Measurements from ENCODE around the gene DSCAM.

Gene DSCAM

GRCh38 chr21:40021558-40022351 lies 825.2 kb downstream of the DSCAM start:
- no peak for DNase-seq

DNA sequence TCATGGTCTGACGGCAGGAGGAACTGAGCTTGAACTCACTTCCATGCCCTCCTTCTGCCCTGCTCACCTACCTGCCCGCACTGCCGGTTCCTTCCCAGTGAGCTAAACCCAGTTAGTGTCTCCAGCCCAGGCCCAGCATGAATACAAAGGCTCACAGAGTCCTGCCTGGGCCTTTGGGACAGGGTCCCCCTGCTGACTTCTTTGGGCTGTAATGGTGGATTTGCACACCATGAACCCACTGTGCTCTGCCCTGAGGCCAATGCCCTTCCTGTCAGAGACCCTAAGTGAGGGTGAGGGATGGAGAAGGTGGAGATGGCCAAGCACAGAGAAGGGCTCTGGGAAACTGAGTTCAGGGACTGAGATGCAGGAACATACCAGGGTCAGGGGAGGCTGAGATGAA lies 826.3 kb downstream of the DSCAM start:
- no peak for DNase-seq

- DNase-seq: no peak
Observed at GRCh38 chr21:40018871-40019475, 828.0 kb downstream of the DSCAM start.

DNA sequence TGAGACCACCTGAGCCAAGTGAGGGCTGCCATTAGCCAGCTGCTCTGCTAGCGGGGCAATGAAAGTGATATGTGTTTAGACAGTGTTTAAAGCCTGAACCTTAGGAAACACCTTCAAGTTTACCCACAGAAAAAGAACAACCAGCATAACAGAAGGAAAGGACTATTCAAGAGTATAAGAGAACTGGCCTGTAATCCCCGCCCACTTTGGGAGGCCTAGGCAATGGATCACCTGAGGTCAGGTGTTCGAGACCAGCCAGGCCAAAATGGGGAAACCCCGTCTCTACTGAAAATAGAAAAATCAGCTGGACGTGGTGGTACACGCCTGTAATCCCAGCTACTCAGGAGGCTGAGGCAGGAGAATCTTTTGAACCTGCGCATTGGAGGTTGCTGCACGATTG lies 830.3 kb downstream of the DSCAM start:
- no peak for DNase-seq

GRCh38 chr21:40016234-40016633 lies 830.7 kb downstream of the DSCAM start:
- DNase-seq: no peak

DNA sequence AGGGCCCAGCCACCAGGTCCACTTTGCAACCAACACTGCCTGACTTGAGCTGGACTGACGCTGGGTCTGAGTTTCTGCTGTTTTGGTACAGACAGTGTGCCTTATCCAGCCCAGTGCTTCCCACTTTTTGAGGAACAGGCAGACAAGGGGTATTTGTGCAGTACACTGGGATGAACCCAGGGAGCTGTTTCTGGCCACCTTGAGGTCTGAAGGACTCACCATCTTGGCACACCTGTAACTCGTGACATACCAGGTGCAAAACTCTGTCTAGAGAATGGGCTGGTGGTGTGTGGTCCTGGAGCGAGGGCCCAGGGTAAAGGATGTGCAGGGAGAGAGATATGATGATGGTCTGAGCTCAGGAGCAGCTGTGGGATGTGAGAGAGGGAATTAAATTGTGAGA lies 831.1 kb downstream of the DSCAM start:
- no peak for DNase-seq

GRCh38 chr21:40014394-40014793 lies 832.6 kb downstream of the DSCAM start:
- no peak for DNase-seq

DNA sequence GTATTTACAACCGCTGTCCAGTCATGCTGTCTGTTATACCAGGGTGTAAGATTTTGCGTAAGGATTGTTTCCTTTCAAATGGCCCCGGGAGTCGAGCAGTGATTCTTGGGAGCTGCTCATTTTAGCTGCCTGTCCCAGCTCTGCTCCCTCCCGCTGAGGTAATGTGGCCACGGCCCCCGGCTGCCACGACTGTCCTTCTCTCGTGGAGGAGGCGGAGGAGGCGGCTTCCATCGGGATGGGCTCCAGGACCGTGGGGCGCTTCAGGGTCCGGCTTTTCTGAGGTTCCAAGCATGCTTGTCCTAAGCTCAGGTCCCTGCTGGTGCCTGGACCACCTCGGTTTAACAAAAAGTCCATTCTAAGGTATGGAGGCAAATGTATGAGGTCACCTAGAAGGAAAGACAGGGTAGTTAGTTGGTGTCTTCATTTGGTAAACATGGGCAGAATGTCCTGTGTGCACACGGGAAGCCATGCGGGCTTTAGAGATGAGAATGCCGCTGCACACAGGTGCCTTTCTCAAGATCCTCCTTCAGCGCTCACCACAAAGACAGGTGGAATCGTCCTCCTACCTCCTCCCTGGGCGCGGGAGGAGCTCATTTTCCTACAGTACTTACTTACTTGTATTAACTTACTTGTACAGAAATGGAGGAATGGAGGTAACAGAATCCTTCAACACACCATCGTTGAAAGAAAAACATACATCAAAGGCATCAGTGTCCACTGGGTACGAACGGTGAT lies 833.8 kb downstream of the DSCAM start:
- DNase-seq: no peak

GRCh38 chr21:40011371-40011770 lies 835.6 kb downstream of the DSCAM start:
- no peak for DNase-seq

- no peak for DNase-seq
Observed at GRCh38 chr21:40002978-40003377, 844.0 kb downstream of the DSCAM start.

DNA sequence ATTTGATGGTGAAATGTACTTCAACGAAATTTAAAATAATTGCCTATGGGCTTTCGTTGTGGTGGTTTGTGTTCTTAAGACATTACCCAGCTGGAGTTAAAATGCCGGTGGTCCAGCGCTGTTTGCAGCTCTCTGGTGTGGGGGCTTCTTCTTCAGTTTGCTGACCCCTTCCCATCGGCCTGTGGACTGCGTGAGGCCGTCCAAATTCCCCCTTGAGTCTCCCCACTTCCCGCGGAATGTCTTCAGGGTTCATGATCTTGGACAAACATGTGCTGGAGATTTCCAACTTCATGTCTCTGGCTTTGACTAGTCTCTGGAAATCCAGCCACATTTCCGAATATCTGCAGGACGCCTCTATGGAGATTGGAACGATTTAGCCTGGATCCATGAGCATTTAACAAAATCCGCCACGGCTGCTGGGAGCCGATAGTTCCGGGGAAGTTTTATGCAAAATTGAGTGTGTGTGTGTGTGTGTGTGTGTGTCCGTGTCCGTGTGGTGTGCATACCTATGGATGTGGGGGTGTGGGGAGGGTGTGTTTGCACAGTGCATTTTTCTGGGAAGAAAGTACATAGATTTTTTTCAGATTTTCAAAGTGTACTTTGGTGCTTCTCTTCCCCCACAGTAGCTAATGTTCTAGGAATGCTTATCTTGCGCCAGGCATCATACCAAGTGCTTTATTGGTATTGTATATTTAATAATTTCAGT lies 862.5 kb downstream of the DSCAM start:
- no peak for DNase-seq

- no peak for DNase-seq
Observed at GRCh38 chr21:39980241-39980820, 866.6 kb downstream of the DSCAM start.

- no peak for DNase-seq
Observed at GRCh38 chr21:39979321-39979720, 867.6 kb downstream of the DSCAM start.

- DNase-seq: no peak
Observed at GRCh38 chr21:39976800-39977199, 870.2 kb downstream of the DSCAM start.

DNA sequence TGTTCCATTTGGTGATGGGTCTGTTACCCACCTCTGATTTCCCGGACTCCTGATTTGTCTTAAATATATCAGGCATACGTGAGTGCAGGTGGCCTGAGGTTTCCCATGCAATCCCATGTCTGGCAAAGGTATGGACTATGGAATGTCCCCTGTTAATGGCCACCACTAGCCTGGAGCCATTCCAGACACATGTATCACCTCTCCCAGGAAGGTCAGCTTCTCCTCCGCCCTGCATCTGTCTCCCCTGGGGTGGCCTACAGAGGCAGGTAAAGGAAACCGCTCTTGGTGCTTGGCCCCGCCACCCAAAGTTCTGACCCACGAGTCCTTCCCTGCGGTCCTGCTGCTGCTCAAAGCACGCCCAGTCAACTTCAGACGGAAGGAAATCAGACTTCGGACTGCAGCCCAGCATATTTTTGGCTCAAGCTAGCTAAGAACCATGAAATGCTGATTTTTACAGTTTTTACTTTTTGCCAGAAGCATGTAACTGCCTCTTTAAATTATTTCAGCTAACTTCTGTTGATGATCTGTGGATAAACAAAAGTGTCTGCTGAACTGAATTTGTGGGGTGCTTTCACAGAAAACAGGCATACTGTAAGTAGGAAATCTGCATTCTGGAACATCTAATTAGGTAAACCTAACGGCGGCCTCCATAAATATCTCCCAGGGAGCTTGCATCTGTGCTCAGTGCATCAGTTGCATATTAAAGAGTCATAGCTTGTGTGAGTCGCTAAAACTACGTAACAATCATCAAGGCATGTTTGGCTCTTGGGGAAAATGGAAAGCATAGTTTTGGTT lies 873.8 kb downstream of the DSCAM start:
- DNase-seq: no peak

DNA sequence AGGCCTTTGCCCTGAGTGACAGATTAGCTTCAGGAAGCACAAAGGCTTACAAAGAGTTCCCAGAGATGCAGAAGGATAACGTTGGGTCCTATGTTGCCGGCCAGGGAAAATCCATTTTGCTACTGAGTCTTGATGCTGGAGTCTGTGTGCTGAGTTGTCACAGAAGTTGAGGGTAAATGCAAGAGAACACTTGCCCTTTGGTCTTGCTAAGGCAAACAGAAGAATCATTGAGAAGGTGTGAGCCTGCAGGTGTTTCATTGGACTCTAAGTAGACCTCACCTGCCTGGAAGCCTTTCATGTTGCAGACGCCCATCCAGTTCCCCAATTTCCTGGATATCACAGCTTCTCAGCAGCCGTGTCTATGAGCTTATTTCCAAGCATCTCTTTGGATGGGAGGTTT lies 874.5 kb downstream of the DSCAM start:
- no peak for DNase-seq

DNA sequence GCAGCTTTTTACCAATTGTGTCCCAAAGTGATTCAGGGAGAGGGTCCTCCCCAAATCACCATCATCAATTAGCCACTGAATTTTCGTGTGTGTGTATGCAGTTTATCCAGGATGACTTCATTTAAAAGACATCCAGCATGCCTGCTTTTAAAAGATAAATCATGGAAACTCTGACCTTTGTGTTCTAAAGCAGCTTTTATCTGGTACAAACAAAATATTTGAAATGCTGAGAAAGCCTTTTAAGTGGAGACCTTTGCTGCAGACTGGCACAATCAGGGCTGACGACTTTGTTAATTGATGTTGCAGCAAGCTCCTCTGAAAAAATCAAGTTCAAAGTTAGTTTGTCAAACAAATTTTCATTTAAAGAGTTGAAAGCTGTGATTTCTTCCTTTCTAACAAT lies 875.0 kb downstream of the DSCAM start:
- no peak for DNase-seq

DNA sequence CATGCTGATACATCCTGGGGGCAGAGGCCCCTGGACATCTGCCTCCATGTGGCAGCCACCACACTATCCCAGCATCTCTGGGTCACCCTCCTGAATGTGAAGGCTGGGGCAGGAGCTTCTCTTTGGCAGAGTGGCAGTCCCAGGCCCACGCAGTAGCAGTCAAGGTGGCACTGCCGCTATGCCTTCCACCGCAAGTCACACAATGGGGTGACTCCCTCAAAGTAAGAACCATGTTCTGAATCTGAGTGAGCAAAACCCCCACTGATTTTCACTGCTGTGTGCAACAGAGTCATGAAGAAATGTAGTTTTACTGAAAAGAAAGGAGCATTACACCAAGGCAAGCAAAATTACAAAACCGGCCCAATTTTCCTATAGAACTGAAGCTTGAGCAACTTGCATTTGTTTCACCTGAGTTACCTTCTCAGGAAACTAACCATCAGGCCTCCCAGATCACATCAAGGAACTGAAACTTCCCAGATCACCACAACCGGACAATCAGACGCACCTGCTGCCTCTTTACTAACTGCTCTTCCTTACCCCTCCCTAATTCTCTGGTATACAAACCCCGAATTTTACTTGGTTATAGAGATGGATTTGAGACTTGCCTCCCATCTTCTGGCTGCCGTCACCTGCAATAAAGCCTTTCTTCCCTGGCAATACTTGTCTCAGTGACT lies 877.1 kb downstream of the DSCAM start:
- DNase-seq: no peak

DNA sequence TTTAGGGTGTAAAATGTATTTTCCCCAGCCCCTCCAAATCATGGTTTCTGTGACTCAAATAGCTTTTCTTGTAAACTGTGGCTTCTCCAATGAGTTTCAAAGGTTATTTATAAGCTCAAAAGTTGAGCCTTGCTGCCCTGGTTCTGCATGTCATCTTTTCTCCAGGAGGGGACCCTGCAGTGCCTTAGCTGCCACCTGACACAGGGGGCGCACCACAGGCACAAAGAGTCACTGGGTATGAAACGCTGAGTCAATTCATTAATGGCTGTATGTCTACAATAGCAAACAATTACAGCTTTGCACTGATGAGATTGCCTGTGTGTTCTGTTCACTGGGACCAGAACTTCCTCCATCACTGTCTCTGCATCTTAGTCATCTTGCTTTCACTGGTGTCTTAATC lies 878.9 kb downstream of the DSCAM start:
- no peak for DNase-seq

DNA sequence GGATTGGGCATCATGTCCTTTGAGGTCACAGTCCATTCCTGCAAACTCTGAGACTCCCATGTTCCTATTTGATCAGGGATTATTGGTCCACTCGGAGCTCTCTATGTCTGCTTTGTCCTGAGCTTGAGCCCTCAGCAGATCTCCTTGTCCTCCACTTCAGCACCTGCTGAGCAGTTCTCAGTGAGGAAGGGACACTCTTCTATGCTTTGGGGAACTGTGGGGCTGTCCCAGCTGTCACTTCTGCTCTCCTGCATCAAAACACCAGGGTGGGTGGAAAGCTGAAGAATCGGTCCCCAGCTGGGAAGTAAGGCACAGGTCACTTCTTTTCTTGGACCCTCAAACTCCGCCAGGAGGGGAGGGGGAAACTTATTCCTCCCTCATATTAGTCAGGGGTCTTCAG lies 880.2 kb downstream of the DSCAM start:
- no peak for DNase-seq

DNA sequence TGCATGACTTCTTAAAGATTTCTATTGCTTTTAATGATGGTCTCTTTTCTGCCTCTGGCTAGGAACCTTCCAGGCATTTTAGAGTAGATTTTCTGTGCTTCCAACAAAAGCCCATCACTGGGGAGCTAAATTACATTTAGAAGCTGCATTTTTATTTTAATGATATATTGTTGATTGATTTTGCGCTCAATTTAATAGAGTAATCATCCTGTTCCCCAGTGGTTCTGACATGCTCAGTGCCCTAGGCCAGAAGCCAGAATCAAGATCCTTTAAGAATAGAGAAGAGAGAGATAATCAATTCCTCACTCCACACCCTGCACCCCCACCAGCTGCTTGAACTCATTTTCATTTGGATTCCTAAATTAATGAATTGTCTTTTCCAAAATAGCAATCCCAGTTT lies 881.9 kb downstream of the DSCAM start:
- DNase-seq: no peak

DNA sequence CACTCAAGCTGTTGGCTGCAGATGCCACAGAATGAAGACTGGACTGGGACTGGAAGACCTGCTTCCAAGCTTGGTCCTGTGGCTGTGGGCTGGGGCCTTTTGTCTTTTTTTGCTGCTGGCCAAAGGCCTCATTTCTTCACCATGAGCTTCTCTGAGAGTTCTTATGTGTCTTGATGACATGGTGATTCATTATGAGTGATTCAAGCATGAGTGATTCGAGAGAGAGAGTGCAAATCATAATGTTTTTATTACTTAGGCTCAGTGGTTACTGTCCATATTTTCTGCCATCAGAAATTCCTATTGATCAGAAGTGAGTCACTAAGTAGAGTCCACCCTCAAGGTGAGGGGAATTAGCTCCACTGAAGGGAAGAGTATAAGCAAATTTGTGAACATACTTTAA lies 885.7 kb downstream of the DSCAM start:
- DNase-seq: no peak
